AML-193 (cell line): ENCODE measurements around the gene PTGES2.

Experiments used
- DNase-seq, 2 experiments: peaks; one replicate each; lab custom pipeline; 2025; lab: John Stamatoyannopoulos, UW

PTGES2 gene

GRCh38 chr9:128127568-128127989 is at the start of gene PTGES2:
Gene PTGES2 (minus strand): TSS chr9:128127729. CDS start chr9:128127717, 12 bp downstream.
- DNase-seq = peak; percentile 57 to 68

- no peak for DNase-seq
Measured at GRCh38 chr9:128175726-128176125, 48.2 kb upstream of the PTGES2 start.

- no peak for DNase-seq
Measured at GRCh38 chr9:128175102-128175563, 47.6 kb upstream of the PTGES2 start.

- no peak for DNase-seq
Measured at GRCh38 chr9:128174062-128174461, 46.5 kb upstream of the PTGES2 start.

- no peak for DNase-seq
Measured at GRCh38 chr9:128169925-128170324, 42.4 kb upstream of the PTGES2 start.

GRCh38 chr9:128169492-128169891 is 42.0 kb upstream of the PTGES2 start:
- DNase-seq = no peak

GRCh38 chr9:128168731-128169308 is 41.3 kb upstream of the PTGES2 start:
- no peak for DNase-seq

GRCh38 chr9:128167209-128167608 is 39.7 kb upstream of the PTGES2 start:
- no peak for DNase-seq

GRCh38 chr9:128166169-128166568 is 38.6 kb upstream of the PTGES2 start:
- no peak for DNase-seq

GRCh38 chr9:128164307-128164885 is 36.9 kb upstream of the PTGES2 start:
- DNase-seq = no peak

GRCh38 chr9:128163523-128164306 is 36.2 kb upstream of the PTGES2 start:
- no peak for DNase-seq

- DNase-seq = no peak
Measured at GRCh38 chr9:128163027-128163515, 35.5 kb upstream of the PTGES2 start.

- DNase-seq = no peak
Measured at GRCh38 chr9:128162215-128163026, 34.9 kb upstream of the PTGES2 start.

GRCh38 chr9:128161215-128161902 is 33.8 kb upstream of the PTGES2 start:
- DNase-seq = no peak

GRCh38 chr9:128160603-128160987 is 33.1 kb upstream of the PTGES2 start:
- DNase-seq = no peak

GRCh38 chr9:128159784-128160602 is 32.5 kb upstream of the PTGES2 start, which contains the start of gene BBLN:
Gene BBLN (plus strand): TSS chr9:128160265. CDS start chr9:128160408, 143 bp downstream.
- DNase-seq = peak; percentile 64 to 66

GRCh38 chr9:128159522-128159783 is 31.9 kb upstream of the PTGES2 start:
- peak; percentile 82 to 84 for DNase-seq

- DNase-seq = no peak
Measured at GRCh38 chr9:128155736-128156500, 28.4 kb upstream of the PTGES2 start.

GRCh38 chr9:128153947-128154695 is 26.6 kb upstream of the PTGES2 start:
- DNase-seq = no peak
